GDM1 (cell line): ENCODE results near the gene SCAPER.

Source experiments
- DNase-seq: peaks from one replicate; lab custom pipeline; 2025; lab: John Stamatoyannopoulos, UW

SCAPER gene

GRCh38 chr15:76339305-76340197 is 565.6 kb downstream of the SCAPER start:
- no peak for DNase-seq

DNA sequence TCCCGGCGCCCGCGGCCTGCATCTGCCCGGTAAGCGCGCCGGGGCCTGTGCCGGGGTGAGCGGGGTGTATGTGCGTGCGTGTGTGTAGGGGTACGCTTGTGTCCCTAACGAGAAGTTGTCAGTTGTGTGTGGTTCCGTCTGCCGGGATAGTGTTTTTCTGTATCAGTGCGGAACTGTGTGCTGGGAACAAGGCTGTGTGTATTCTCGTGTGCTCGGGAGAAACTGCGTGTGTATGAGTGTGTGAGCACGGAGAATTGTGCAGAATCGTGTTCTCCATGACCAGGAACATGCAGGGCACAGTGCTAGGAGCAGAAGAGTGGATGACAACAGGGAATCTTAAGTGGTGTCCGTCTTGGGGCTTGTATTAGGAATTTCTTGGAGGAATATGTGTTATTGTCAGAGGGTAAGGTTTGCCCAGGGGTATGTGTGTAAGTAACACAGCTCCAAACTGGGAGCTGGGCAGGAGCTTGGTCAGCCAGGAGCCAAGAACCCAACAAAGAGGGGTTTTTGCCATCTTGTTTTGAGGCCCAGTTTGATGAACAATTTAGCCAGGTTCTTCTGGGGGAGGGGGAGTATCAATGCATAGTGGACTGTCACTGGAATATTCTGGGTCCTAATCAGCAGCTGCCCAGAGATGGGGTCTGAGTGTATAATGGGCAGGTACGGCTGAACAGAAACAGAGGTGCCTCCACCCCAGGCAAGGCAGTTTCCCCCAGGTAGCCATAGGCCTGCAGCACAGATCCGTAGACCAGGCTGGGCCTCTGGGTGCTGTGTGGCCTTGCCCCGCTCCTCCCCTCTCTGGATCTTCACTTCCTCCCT is 566.4 kb downstream of the SCAPER start:
- no peak for DNase-seq

- DNase-seq: no peak
Observed at GRCh38 chr15:76337696-76338485, 567.2 kb downstream of the SCAPER start.

DNA sequence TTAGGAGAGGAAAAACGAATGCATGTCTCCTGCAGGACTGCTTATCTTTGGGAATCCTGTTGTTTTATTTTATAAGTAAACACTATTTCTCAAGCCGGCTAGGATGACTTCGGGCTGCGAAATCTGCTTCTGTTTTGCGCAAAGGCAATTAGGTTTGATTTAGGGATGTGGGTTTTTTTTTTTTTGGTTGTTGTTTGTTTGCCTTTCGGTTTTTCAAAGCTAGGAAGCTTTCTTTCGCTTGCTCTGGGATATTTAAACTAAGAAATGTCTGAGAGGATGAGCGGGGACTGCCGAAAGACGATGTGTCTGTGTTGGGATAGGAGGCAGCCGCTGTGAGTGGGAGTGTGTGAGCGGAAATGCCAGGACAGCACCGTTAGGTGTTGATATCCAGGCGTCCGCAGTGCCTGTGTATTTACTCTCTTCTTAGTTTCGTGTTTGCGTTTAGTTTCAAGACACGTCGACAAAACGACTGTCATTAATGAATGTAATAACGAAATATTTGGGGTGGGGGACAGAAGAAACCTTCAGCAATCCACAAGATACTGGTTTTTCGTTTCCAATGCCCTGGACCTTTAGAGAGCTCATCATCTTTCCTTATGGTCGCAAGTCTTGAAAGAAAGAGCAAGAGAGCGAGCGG is 568.0 kb downstream of the SCAPER start:
- no peak for DNase-seq

DNA sequence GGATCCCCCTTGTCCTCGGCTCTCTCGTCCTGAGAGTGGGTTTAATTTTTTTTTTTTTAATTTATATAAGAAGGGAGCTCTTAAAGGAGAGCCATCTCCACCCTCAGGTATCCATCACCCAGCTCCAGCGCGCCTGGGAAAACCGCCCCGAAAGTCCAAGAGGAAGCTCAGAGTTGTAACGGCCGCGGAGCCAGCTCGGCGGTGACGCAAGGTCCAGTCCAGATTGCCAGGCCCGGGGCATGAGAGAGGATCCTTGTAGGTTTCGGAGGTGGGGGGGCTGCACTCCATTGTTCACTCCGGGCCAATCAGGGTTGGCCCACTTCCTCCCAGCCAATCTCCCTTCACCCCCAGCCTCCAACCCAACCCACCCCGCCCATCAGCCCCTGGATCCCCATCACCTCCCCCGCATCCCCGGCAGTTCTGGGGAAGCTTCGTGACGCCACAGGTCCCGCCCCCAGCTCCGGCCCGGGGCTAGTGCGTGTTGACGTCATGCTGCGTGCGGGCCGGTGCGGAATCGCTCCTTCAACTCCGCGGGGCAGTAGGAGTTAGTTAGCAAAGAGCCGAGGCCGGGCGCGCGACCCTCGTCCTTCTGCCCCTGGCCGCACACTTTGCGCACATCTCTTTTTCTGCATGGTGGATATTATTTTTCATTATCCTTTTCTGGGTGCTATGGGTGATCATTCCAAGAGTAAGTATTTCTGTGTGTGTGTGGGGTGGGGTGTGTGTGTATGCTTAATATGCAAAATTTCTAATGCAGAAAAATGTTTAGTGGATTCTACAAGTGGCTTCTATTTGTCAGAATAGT is 568.7 kb downstream of the SCAPER start, which contains the start of gene ISL2:
Gene ISL2, plus strand, starts transcription at position 520 of the 805 bp plus-strand sequence. Its CDS starts 111 bp downstream, at position 631.
- no peak for DNase-seq

DNA sequence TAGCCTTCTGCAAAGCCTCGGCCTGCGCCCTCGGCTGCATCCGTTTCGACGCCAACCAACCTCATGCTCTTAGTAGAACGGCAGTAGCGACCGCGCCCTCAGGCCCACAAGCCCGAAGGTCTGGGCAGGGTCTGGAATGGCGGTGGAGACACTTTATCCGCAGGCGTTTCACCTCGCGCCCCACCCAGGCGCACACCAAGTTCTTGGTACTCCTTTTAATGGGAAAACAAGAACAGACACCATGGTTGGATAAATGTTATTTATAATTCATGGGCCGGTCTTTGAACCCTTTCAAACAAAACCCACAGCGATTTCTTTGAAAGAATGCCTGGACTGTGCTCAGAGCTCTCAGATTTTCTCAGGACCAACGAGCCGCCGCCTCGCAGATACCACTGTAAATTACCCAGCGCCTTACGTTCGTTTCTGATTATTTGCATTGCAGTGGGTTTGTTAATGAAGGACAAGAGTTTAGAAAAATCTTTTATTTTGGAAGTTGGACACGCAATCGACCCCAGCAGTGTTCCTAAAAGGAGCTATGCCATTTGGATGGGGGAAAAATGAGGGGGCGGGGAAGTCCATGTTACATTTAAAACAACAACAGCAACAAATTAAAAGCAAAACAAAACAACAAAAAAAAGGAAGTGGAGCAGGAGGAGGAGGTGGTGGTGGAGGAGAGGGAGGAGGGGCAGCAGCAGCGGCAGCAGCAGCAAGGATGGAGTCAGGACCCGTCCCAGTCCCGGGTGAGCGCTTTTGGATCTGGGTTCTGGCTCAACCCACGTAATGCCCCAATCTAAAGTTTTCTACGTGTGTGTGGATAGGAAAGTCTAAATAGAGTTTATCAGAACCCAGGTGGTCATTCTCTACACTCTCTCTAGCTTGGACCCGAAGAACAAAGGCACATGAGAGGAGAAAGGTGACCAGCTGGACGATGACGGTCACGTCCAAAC is 569.6 kb downstream of the SCAPER start:
- no peak for DNase-seq

- DNase-seq: no peak
Observed at GRCh38 chr15:76334438-76335306, 570.5 kb downstream of the SCAPER start.

DNA sequence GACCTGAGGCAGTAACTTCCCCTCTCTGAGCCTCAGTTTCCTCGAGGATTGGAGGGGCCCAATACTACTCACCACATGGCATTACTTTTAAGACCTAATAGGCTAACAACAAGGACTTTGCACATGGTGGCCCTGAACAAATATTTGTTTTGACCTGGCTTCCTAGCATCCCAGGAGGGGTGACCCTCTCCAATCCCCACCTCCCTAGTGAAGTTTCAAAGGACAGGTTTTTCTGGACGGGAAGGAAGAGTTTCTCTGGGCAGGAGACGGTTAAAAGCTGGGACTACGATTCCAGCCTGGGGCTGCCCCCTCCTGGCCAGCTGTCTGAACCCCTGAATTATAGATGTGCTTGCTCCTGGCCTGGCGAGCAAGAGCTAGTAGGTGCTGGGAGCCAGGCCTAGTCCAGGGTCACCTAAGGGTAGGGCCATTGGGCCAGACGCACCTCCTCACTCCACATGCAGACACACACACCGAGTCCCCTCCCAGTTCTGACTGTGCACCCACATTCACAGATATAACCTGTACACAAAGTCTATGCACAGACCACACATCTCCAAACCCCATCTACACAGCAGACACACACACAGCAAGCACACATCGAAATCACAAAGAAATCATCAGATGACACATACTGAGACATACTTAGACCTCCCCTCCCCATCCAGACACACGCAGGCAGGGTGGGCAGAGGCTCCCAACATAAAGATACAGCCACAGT is 571.3 kb downstream of the SCAPER start:
- DNase-seq: no peak

- no peak for DNase-seq
Observed at GRCh38 chr15:76333309-76333708, 571.8 kb downstream of the SCAPER start.

GRCh38 chr15:76332796-76333195 is 572.3 kb downstream of the SCAPER start:
- DNase-seq: no peak

DNA sequence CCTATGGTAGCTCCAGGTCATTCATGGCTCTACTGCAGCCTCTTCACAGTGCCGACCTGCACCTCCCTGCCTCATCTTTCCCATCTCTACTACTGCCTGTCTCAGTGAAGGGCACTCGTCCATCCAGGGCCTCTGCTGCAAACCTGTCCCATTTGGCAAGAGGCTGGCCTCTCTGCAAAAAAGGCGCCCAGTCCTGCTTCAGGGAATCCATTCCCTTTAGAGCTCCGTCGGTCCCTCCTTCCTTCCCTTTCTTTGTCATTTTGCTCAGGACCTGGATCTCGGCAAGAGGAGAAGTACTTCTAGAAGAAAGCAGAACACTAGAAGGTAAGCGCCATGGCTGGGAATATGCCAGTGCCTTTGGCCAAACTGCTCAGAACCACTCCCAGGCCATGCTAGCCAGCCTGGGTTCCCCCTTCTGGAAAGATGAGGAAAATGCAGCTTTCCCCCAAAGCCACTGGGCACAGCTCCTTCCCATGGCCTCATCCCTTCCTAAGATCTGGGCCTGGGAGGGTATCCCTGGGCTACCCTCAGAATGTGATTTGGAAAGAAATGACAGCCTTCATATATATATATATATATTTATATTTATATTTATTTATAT is 575.0 kb downstream of the SCAPER start:
- peak; percentile 4 for DNase-seq

GRCh38 chr15:76328958-76329357 is 576.2 kb downstream of the SCAPER start:
- DNase-seq: no peak

DNA sequence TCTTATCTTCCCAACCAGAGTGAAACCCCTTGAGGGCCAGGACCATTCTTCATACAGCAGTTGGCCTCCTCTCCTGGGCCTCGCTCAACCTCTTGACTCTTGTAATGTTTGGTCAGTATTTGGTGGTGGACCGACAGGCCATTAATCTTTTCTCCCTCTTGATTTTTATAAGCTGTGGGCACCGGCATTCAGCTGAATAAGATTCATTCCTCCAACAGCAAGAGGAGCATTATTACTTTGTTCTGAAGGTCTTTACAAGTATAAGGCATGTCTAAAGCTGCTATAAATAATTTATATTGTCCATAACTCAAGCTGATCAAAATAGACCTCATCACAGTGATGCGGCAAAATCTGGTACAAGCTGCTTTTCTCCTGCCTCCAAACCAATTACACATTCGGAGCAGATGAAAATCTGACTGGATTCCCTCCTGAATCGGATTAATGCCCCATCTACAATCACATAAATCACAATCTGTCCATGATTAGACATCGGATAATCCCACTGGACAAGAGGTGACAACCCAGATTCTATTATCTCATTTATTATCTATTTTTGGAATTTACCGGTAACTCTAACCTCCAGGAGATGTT is 576.9 kb downstream of the SCAPER start:
- DNase-seq: no peak

GRCh38 chr15:76327191-76328105 is 577.7 kb downstream of the SCAPER start:
- DNase-seq: no peak

DNA sequence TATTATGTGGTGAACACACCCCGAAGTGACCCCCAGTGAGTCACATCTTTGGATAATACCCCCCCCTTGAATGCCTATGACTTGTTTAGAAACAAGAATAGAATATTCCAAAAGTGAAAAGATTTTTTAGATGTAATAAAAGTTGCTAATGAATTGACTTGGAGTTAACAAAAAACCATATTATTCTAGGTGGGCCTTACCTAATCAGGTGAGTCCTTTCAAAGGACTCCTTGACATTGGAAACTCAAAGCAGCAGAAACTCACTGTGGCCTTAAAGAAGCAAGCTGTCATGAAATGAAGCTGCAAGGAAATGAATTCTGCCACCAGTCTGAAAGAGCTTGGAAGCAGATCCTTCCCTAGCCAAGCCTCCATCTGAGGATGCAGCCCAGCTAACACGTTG is 579.4 kb downstream of the SCAPER start:
- no peak for DNase-seq

GRCh38 chr15:76324066-76324465 is 581.1 kb downstream of the SCAPER start:
- DNase-seq: no peak
